ENCODE data around the gene ARRB2. TPM values are rescaled to one million over a fixed set of nuclear protein-coding genes. Genes with fewer than 3 reads are reported as not detected.

ARRB2 gene
- polyA plus RNA-seq, 1 donor (not counting 4 experiments of a cell fraction or from before 2014, with no cell fraction given) = 11.5 TPM

DNA sequence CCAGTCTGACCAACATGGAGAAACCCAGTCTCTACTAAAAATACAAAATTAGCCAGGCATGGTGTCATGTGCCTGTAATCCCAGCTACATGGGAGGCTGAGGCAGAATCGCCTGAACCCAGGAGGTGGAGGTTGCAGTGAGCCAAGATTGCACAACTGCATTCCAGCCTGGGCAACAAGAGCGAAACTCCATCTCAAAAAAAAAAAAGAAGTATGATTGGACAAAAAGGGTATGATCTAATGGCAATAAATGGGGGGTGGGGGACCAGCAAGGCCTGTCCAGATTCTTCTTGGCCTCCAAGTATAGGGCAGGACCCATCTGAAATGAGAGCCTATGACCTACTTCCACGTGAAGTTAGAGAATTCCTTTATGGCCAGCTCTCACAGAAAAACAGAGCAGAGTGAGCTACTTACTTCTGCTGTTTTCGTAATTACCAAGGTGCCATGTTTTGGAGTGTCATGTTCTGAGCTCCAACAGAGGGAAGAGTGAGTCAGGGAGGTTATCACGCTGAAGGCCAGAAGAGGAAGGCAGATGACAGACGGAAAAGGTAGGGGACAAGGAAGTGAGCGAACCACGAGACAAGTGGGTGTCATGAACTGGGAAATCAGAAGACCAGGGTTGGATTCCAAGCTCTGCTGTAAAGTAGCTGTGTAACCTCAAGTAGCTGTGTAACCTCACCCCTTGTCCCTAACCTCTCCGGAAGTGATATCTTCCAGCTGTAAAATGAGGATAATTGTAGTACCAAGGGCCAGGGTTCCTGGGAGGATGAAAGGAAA is 25.6 kb downstream of the ARRB2 start:
- H4K20me1 ChIP-seq (ENCODE audit: control insufficient read depth, extremely low read depth, insufficient read depth, low read length) = no peaks in the 10 kb centered on the region
- H3K9ac ChIP-seq (ENCODE audit: control insufficient read depth, extremely low read depth, insufficient read depth, low read length) = no peak overlapping the region
- no peak overlapping the region for H2AFZ ChIP-seq (ENCODE audit: control insufficient read depth, low read length)
- no peak overlapping the region for H3K4me2 ChIP-seq (ENCODE audit: control insufficient read depth, extremely low read depth, insufficient read depth, low read depth, low read length)
- peaks cover 2% of the 10 kb centered on the region for H3K9me1 ChIP-seq (ENCODE audit: control insufficient read depth, extremely low read depth, insufficient read depth, low read length)
- peaks cover 9% of the 10 kb centered on the region for H3K27me3 ChIP-seq (ENCODE audit: control insufficient read depth, extremely low read depth, insufficient read depth, low read length)
- no peaks in the 10 kb centered on the region for H3K79me2 ChIP-seq (ENCODE audit: control insufficient read depth, insufficient read depth, low read length)
- TF ChIP-seq CTCF (optimal IDR thresholded peaks at IDR 0.05 in 1 of 3, IDR thresholded peaks at IDR 0.05 in 1 of 3, conservative IDR thresholded peaks at IDR 0.05 in 1 of 3; ENCODE audit: extremely low read depth in 1 of 3, insufficient read depth in 2 of 3, low read length in 3 of 3) = no peak
- TF ChIP-seq EZH2 (IDR thresholded peaks at IDR 0.05; ENCODE audit: low read length) = no peak
- dilution Hi-C loops (cut with MboI; ENCODE audit: extremely low pct_ligation_motif_present, low sequenced_read_pairs) = no loop called here
- DNase-seq (ENCODE audit: low read depth, low spot score) (no peak), FAIRE-seq (no peak)
- H3K36me3 ChIP-seq (ENCODE audit: control insufficient read depth in 2 of 2, extremely low read depth in 1 of 2, insufficient read depth in 2 of 2, low read length in 2 of 2) = peaks cover 0 to 2% of the 10 kb centered on the region in 2 experiments
- no peak overlapping the region for H3K27ac ChIP-seq (ENCODE audit: control insufficient read depth, insufficient read depth, low read length)
- H3K4me3 ChIP-seq (ENCODE audit: control insufficient read depth in 2 of 3, extremely low read depth in 1 of 3, insufficient read depth in 2 of 3, low read depth in 1 of 3, low read length in 3 of 3) = no peak overlapping the region
- H3K4me1 ChIP-seq (ENCODE audit: control insufficient read depth, extremely low read depth, insufficient read depth, low read length) = peaks cover 14% of the 10 kb centered on the region
- H3K9me3 ChIP-seq (ENCODE audit: control insufficient read depth, low read depth, low read length) = no peaks in the 10 kb centered on the region

- Histone ChIP-seq H3K36me3 (ENCODE audit: control insufficient read depth in 2 of 2, extremely low read depth in 1 of 2, insufficient read depth in 2 of 2, low read length in 2 of 2) (peaks cover 0 to 2% of the 10 kb centered on the region in 2 experiments), H3K79me2 (ENCODE audit: control insufficient read depth, insufficient read depth, low read length) (no peaks in the 10 kb centered on the region), H3K4me1 (ENCODE audit: control insufficient read depth, extremely low read depth, insufficient read depth, low read length) (peaks cover 14% of the 10 kb centered on the region), H3K9me1 (ENCODE audit: control insufficient read depth, extremely low read depth, insufficient read depth, low read length) (peaks cover 2% of the 10 kb centered on the region), H3K9ac (ENCODE audit: control insufficient read depth, extremely low read depth, insufficient read depth, low read length) (peak overlapping the region; percentile 76), H3K27me3 (ENCODE audit: control insufficient read depth, extremely low read depth, insufficient read depth, low read length) (peaks cover 16% of the 10 kb centered on the region), H3K4me3 (ENCODE audit: control insufficient read depth in 2 of 3, extremely low read depth in 1 of 3, insufficient read depth in 2 of 3, low read depth in 1 of 3, low read length in 3 of 3) (peak overlapping the region; percentile 61 to 76 (median 74)), H2AFZ (ENCODE audit: control insufficient read depth, low read length) (peak overlapping the region; percentile 90), H3K9me3 (ENCODE audit: control insufficient read depth, low read depth, low read length) (no peaks in the 10 kb centered on the region), H4K20me1 (ENCODE audit: control insufficient read depth, extremely low read depth, insufficient read depth, low read length) (no peaks in the 10 kb centered on the region), H3K27ac (ENCODE audit: control insufficient read depth, insufficient read depth, low read length) (peak overlapping the region; percentile 63), H3K4me2 (ENCODE audit: control insufficient read depth, extremely low read depth, insufficient read depth, low read depth, low read length) (peak overlapping the region; percentile 96)
- TF ChIP-seq CTCF (optimal IDR thresholded peaks at IDR 0.05 in 1 of 3, IDR thresholded peaks at IDR 0.05 in 1 of 3, conservative IDR thresholded peaks at IDR 0.05 in 1 of 3; ENCODE audit: extremely low read depth in 1 of 3, insufficient read depth in 2 of 3, low read length in 3 of 3) (no peak), EZH2 (IDR thresholded peaks at IDR 0.05; ENCODE audit: low read length) (no peak)
- peak; percentile 21 for DNase-seq (ENCODE audit: low read depth, low spot score)
- peak; percentile 90 for FAIRE-seq
- dilution Hi-C loops (cut with MboI; ENCODE audit: extremely low pct_ligation_motif_present, low sequenced_read_pairs) = no loop called here
These were observed 28.0 kb downstream of the ARRB2 start for GRCh38 chr17:4738136-4739121.
